WTC11 (cell line): ENCODE measurements around the gene KCNMB4. TPM values are rescaled to one million over a fixed set of nuclear protein-coding genes. Genes with fewer than 3 reads are reported as not detected.

ENCODE experiments used
- ATAC-seq: fragments of 200-7000 bp; cut with Tn5 transposase; 2 replicates; pipeline ENCODE4 v1.10.0; 2021; ENCODE audit warnings: mild to moderate bottlenecking, moderate library complexity
- CTCF ChIA-PET: fragments of 300-600 bp; sonication (Branson Sonifier 250); formaldehyde crosslinking; loops from one replicate; lab custom pipeline; 2021; ENCODE audit warnings: antibody characterized with exemption; lab: Charles Lee
- POLR2A ChIA-PET: fragments of 350-600 bp; sonication (Branson Sonifier 250); formaldehyde crosslinking; loops from one replicate; lab custom pipeline; 2021; ENCODE audit warnings: antibody characterized with exemption; lab: Charles Lee
- DNase-seq: peaks from one replicate; pipeline ENCODE4 v3.0.0; 2021; ENCODE audit warnings: low spot score
- H3K27ac Mint-ChIP-seq: 2 replicates; pipeline ENCODE4 v1.8.0; 2021; ENCODE audit warnings: mixed read lengths
- H3K27me3 Mint-ChIP-seq: 2 replicates; pipeline ENCODE4 v1.8.0; 2021; ENCODE audit warnings: low read depth, mild to moderate bottlenecking, moderate library complexity, mixed read lengths
- H3K36me3 Mint-ChIP-seq: 2 replicates; pipeline ENCODE4 v1.8.0; 2021; ENCODE audit warnings: mixed read lengths
- H3K4me1 Mint-ChIP-seq: 2 replicates; pipeline ENCODE4 v1.8.0; 2022; ENCODE audit warnings: mixed read lengths
- H3K4me3 Mint-ChIP-seq: 2 replicates; pipeline ENCODE4 v1.8.0; 2021; ENCODE audit warnings: mild to moderate bottlenecking, moderate library complexity, mixed read lengths
- H3K9me3 Mint-ChIP-seq: 2 replicates; pipeline ENCODE4 v1.8.0; 2021; ENCODE audit warnings: mixed read lengths
- AR ChIP-seq: fragments of 250-450 bp; sonication (Bioruptor Pico); IDR thresholded peaks from 2 replicates; pipeline ENCODE4 v1.9.0; 2021; ENCODE audit warnings: mild to moderate bottlenecking
- ATF3 ChIP-seq: sonication (generic); formaldehyde crosslinking; conservative IDR thresholded peaks from 2 replicates; pipeline ENCODE4 v1.8.1; 2022; ENCODE audit warnings: mild to moderate bottlenecking, missing genetic modification reagents
- E2F4 ChIP-seq: sonication (generic); formaldehyde crosslinking; IDR thresholded peaks from 2 replicates; pipeline ENCODE4 v1.8.1; 2022; ENCODE audit warnings: low read depth, mild to moderate bottlenecking, moderate library complexity, missing genetic modification reagents, borderline replicate concordance
- FOXP4 ChIP-seq: sonication (generic); formaldehyde crosslinking; IDR thresholded peaks from 2 replicates; pipeline ENCODE4 v1.8.0; 2022; ENCODE audit warnings: mild to moderate bottlenecking, missing genetic modification reagents
- GRHL2 ChIP-seq: fragments of 250-450 bp; sonication (Bioruptor Pico); IDR thresholded peaks from 2 replicates; pipeline ENCODE4 v1.8.0; 2022; ENCODE audit warnings: mild to moderate bottlenecking, moderate library complexity; ENCODE audit not compliant: insufficient replicate concordance, severe bottlenecking
- GTF2I ChIP-seq: fragments of 250-450 bp; sonication (Bioruptor Pico); conservative IDR thresholded peaks from 2 replicates; pipeline ENCODE4 v1.4.0; 2021; ENCODE audit warnings: mild to moderate bottlenecking
- HMGA2 ChIP-seq: fragments of 250-450 bp; sonication (Bioruptor Pico); IDR thresholded peaks from 2 replicates; pipeline ENCODE4 v1.4.0; 2021; ENCODE audit warnings: mild to moderate bottlenecking, moderate library complexity
- MAX ChIP-seq: sonication (generic); formaldehyde crosslinking; IDR thresholded peaks from 2 replicates; pipeline ENCODE4 v1.8.0; 2022; ENCODE audit warnings: mild to moderate bottlenecking, missing genetic modification reagents
- NR1H2 ChIP-seq: sonication (generic); formaldehyde crosslinking; IDR thresholded peaks from 2 replicates; pipeline ENCODE4 v1.9.0; 2021; ENCODE audit warnings: mild to moderate bottlenecking, moderate library complexity, missing genetic modification reagents
- NR3C1 ChIP-seq: sonication (generic); formaldehyde crosslinking; conservative IDR thresholded peaks from 2 replicates; pipeline ENCODE4 v1.8.1; 2023; ENCODE audit warnings: low read depth, mild to moderate bottlenecking, missing genetic modification reagents
- PRRX2 ChIP-seq: fragments of 250-450 bp; sonication (Bioruptor Pico); IDR thresholded peaks from 2 replicates; pipeline ENCODE4 v1.8.0; 2021; ENCODE audit warnings: mild to moderate bottlenecking
- SMAD3 ChIP-seq: sonication (generic); formaldehyde crosslinking; IDR thresholded peaks from 2 replicates; pipeline ENCODE4 v1.8.0; 2022; ENCODE audit warnings: missing genetic modification reagents, mild to moderate bottlenecking, borderline replicate concordance
- TEAD4 ChIP-seq: sonication (generic); formaldehyde crosslinking; IDR thresholded peaks from 2 replicates; pipeline ENCODE4 v1.8.0; 2022; ENCODE audit warnings: mild to moderate bottlenecking, missing genetic modification reagents
- TP53 ChIP-seq: sonication (generic); formaldehyde crosslinking; IDR thresholded peaks from 2 replicates; pipeline ENCODE4 v1.8.1; 2023; ENCODE audit warnings: mild to moderate bottlenecking, missing genetic modification reagents
- USF1 ChIP-seq: sonication (generic); formaldehyde crosslinking; IDR thresholded peaks from 2 replicates; pipeline ENCODE4 v1.8.0; 2022; ENCODE audit warnings: mild to moderate bottlenecking, missing genetic modification reagents
- USF2 ChIP-seq: sonication (generic); formaldehyde crosslinking; IDR thresholded peaks from 2 replicates; pipeline ENCODE4 v1.8.1; 2023; ENCODE audit warnings: mild to moderate bottlenecking, missing genetic modification reagents, moderate library complexity
- ZNF232 ChIP-seq: sonication (generic); formaldehyde crosslinking; IDR thresholded peaks from 2 replicates; pipeline ENCODE4 v1.8.0; 2022; ENCODE audit warnings: mild to moderate bottlenecking, missing genetic modification reagents
- ZNF263 ChIP-seq: sonication (generic); formaldehyde crosslinking; IDR thresholded peaks from 2 replicates; pipeline ENCODE4 v1.8.1; 2022; ENCODE audit warnings: low read depth, mild to moderate bottlenecking, moderate library complexity, missing genetic modification reagents
- ZNF416 ChIP-seq: fragments of 250-450 bp; sonication (Bioruptor Pico); IDR thresholded peaks from 2 replicates; pipeline ENCODE4 v1.9.0; 2021; ENCODE audit warnings: mild to moderate bottlenecking, inconsistent platforms
- ZNF425 ChIP-seq: fragments of 250-450 bp; sonication (Bioruptor Pico); conservative IDR thresholded peaks from 2 replicates; pipeline ENCODE4 v1.9.0; 2021; ENCODE audit warnings: mild to moderate bottlenecking
- ZNF532 ChIP-seq: fragments of 250-450 bp; sonication (Bioruptor Pico); IDR thresholded peaks from 2 replicates; pipeline ENCODE4 v1.9.0; 2021; ENCODE audit warnings: mild to moderate bottlenecking, borderline replicate concordance
- total RNA-seq: library from RNA; stranded (reverse); gene quantifications from 3 replicates; pipeline ENCODE4 v1.2.3, GENCODE V29; 2021

The KCNMB4 gene
- total RNA-seq, 1 experiment from 2014 or later, result 23.3 TPM

- TF ChIP-seq ZNF532 (no peak), USF2 (CRISPR knock-in tag) (no peak), NR3C1 (no peak), TP53 (CRISPR knock-in tag) (no peak), ZNF263 (CRISPR knock-in tag) (no peak), E2F4 (CRISPR knock-in tag) (no peak), ZNF425 (CRISPR knock-in tag) (no peak), USF1 (CRISPR knock-in tag) (no peak)
Observed at GRCh38 chr12:70422631-70423030, 56.5 kb downstream of the KCNMB4 start (continued).

GRCh38 chr12:70426620-70427019 is 60.5 kb downstream of the KCNMB4 start:
- no peaks in the 10 kb centered on the region for H3K4me1 Mint-ChIP-seq
- ChIA-PET POLR2A (no interaction called here), CTCF (no interaction called here)
- H3K4me3 Mint-ChIP-seq, result no peak overlapping the region
- H3K36me3 Mint-ChIP-seq, result peaks cover 24% of the 10 kb centered on the region
- H3K9me3 Mint-ChIP-seq, result no peaks in the 10 kb centered on the region
- DNase-seq (no peak), ATAC-seq (no peak)
- no peak overlapping the region for H3K27ac Mint-ChIP-seq
- H3K27me3 Mint-ChIP-seq, result no peaks in the 10 kb centered on the region
- TF ChIP-seq NR1H2 (CRISPR knock-in tag) (no peak), ATF3 (CRISPR knock-in tag) (no peak), AR (CRISPR knock-in tag) (no peak), HMGA2 (CRISPR knock-in tag) (no peak), TEAD4 (CRISPR knock-in tag) (no peak), PRRX2 (no peak), GTF2I (CRISPR knock-in tag) (no peak), MAX (CRISPR knock-in tag) (no peak), GRHL2 (CRISPR knock-in tag) (no peak), ZNF416 (CRISPR knock-in tag) (no peak), FOXP4 (no peak), ZNF232 (CRISPR knock-in tag) (no peak), SMAD3 (CRISPR knock-in tag) (no peak)
